ENCODE measurements around the gene JSRP1. TPM values are rescaled to one million over a fixed set of nuclear protein-coding genes. Genes with fewer than 3 reads are reported as not detected.

Gene JSRP1
- total and polyA plus RNA-seq, 2 of the 8 experiments (the other 6 are each of a cell fraction or from before 2014, with no cell fraction given) = 0.24 to 0.56 TPM

- H3K27me3 ChIP-seq (replicated peaks in 1 of 4; ENCODE audit: control insufficient read depth in 3 of 4, extremely low read depth in 1 of 4, insufficient read depth in 3 of 4, low read length in 3 of 4) = no peaks in the 10 kb centered on the region
- no peak overlapping the region for H3K27ac ChIP-seq (ENCODE audit: low read depth, low read length)
- H2AK5ac ChIP-seq (ENCODE audit: low read depth, low read length) = no peak overlapping the region
- FAIRE-seq (no peak), DNase-seq (ENCODE audit: low read depth in 1 of 2, low spot score in 2 of 2) (no peak)
- no peak overlapping the region for H3K4me2 ChIP-seq (ENCODE audit: insufficient read depth in 1 of 2, low read depth in 2 of 2, low read length in 2 of 2)
- TF ChIP-seq NANOG (IDR thresholded peaks at IDR 0.05; ENCODE audit: insufficient read depth, low read depth, low read length, poor library complexity, severe bottlenecking) = no peak
- TF ChIP-seq POLR2AphosphoS5 (IDR thresholded peaks at IDR 0.05; ENCODE audit: low read depth, low read length) = peak; percentile 25; the same call in 1 of the 2 replicates
- peaks cover 28 to 49% (median 45%) of the 10 kb centered on the region in 4 experiments for H3K36me3 ChIP-seq (ENCODE audit: control insufficient read depth in 2 of 4, insufficient read depth in 4 of 4, low read length in 3 of 4)
- no peak overlapping the region for H2BK15ac ChIP-seq (ENCODE audit: low read length)
- H3K79me2 ChIP-seq (ENCODE audit: control insufficient read depth in 1 of 2, insufficient read depth in 2 of 2, low read length in 2 of 2) = peaks cover 14 to 30% of the 10 kb centered on the region in 2 experiments
- peaks cover 11% of the 10 kb centered on the region for H3K79me1 ChIP-seq (ENCODE audit: low read depth, low read length)
- H3K4ac ChIP-seq (replicated peaks; ENCODE audit: insufficient read length, low read depth, low read length) = no peak overlapping the region
- H3K56ac ChIP-seq (replicated peaks; ENCODE audit: insufficient read length, low read depth, low read length) = no peak overlapping the region
- H3K9ac ChIP-seq (replicated peaks in 1 of 4; ENCODE audit: extremely low read depth in 1 of 4, low read depth in 3 of 4, low read length in 3 of 4) = no peak overlapping the region
- H2BK5ac ChIP-seq (ENCODE audit: low read depth, low read length) = no peak overlapping the region
- H2BK12ac ChIP-seq (ENCODE audit: low read depth, low read length) = no peak overlapping the region
- no peak overlapping the region for H3K23ac ChIP-seq (ENCODE audit: insufficient read length)
- no peak overlapping the region for H2BK20ac ChIP-seq (ENCODE audit: low read length)
- no peak overlapping the region for H4K8ac ChIP-seq (ENCODE audit: extremely low read depth, insufficient read depth, low read length)
- ChIA-PET POLR2A (ENCODE audit: partially characterized antibody) (interaction anchor here (1.2 to 10.3 kb wide), 6 partner anchors 8 to 70 kb away, joined by 3 to 206 read pairs (median 4); partner anchors contain the start of genes AMH and JSRP1), CTCF (ENCODE audit: partially characterized antibody) (interaction anchor here (0.7 to 2.6 kb wide), 4 partner anchors 10 to 70 kb away, joined by 3 to 11 read pairs (median 4); partner anchors contain the start of genes JSRP1 and PLEKHJ1)
- H4K91ac ChIP-seq (replicated peaks; ENCODE audit: insufficient read length, low read length) = no peak overlapping the region
- H3K4me1 ChIP-seq (replicated peaks in 1 of 4; ENCODE audit: control insufficient read depth in 3 of 4, insufficient read depth in 4 of 4, low read length in 3 of 4) = no peaks in the 10 kb centered on the region; a peak in 1 of 7 replicates
- no peak overlapping the region for H2BK120ac ChIP-seq (replicated peaks; ENCODE audit: low read depth, low read length)
- H4K20me1 ChIP-seq (replicated peaks in 1 of 2; ENCODE audit: control insufficient read depth in 1 of 2, insufficient read depth in 2 of 2, low read length in 2 of 2) = peaks cover 32 to 50% of the 10 kb centered on the region in 2 experiments
- no peak overlapping the region for H2AFZ ChIP-seq (ENCODE audit: low read length)
- no peaks in the 10 kb centered on the region for H3K23me2 ChIP-seq (ENCODE audit: low read depth, low read length)
- no peak overlapping the region for H4K5ac ChIP-seq (ENCODE audit: insufficient read length, low read depth, low read length)
- no peak overlapping the region for H3K4me3 ChIP-seq (ENCODE audit: extremely low read depth in 1 of 4, insufficient read depth in 2 of 4, low read depth in 3 of 4, low read length in 4 of 4)
- no peaks in the 10 kb centered on the region for H3K9me3 ChIP-seq (ENCODE audit: insufficient read depth in 2 of 2, low read depth in 1 of 2, low read length in 1 of 2)
- no peak overlapping the region for H3K18ac ChIP-seq (ENCODE audit: extremely low read depth, low read length)
- 87% methylated on average over 25 of the region's 25 CpGs; no CpG with 5 or more reads in 1 of the 2 experiments for WGBS, 2 experiments (ENCODE audit: extremely low coverage in 1 of 2, insufficient coverage in 1 of 2, insufficient read length in 1 of 2, insufficient replicate concordance in 2 of 2, low coverage in 1 of 2, low lambda C conversion rate in 2 of 2, missing lambda C conversion rate in 1 of 2)
- no peak overlapping the region for H3K14ac ChIP-seq (ENCODE audit: insufficient read length)
Measured at GRCh38 chr19:2246014-2246620, 10.1 kb downstream of the JSRP1 start.
